Uterus (tissue), 2 donors: ENCODE data around the gene CRIP1.

Experiments used
- POLR2A ChIP-seq, 2 donors: fragments of 450-650 bp; IDR thresholded peaks; one replicate each; pipeline ENCODE4 v1.6.1; 2016; ENCODE audit warnings: antibody characterized with exemption in 2 of 2, mild to moderate bottlenecking in 1 of 2, moderate library complexity in 1 of 2
- TF ChIP-seq, protein P1 (sequence below), 4 experiments: fragments of 200-600 bp in 2 of 4; fragments of 450-650 bp in 2 of 4; sonication (generic) in 2 of 4; IDR thresholded peaks; one replicate each; pipeline ENCODE4 v1.5.1; 2016 to 2019; ENCODE audit warnings: antibody characterized with exemption in 4 of 4, mild to moderate bottlenecking in 2 of 4, moderate library complexity in 1 of 4

DNA sequence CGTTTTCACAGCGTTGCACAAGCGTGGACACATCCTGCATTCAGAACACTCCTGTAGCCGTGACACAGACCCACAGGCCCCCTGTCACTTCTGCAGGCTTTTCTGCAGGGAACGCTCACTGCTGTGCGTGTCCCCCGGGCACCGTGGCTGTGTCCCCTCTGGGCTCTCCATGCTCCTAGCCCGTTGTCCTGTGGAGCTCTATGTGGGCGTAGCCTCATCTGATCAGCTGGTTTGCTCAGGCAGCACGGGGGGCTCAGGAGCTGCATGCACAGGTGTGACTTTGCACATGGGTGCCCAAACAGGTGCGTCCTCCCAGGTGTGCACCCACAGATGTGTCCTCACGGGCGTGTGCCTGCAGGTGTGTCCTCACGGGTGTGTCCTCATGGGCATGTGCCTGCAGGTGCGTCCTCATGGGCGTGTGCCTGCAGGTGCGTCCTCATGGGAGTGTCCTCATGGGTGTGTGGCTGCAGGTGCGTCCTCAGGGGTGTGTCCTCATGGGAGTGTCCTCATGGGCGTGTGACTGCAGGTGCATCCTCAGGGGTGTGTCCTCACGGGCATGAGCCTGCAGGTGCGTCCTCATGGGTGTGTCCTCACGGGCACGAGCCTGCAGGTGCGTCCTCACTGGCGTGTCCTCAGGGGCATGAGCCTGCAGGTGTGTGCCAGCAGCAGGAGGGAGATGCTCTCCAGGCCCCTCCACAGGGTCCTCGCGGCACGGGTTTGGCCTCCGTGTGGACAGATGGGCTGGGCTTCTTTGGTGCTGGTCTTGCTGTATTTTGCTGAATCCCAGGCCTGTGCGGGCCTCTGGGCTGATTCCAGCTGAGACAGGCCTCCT is 49.6 kb upstream of the CRIP1 start:
- TF ChIP-seq, protein P1, sequence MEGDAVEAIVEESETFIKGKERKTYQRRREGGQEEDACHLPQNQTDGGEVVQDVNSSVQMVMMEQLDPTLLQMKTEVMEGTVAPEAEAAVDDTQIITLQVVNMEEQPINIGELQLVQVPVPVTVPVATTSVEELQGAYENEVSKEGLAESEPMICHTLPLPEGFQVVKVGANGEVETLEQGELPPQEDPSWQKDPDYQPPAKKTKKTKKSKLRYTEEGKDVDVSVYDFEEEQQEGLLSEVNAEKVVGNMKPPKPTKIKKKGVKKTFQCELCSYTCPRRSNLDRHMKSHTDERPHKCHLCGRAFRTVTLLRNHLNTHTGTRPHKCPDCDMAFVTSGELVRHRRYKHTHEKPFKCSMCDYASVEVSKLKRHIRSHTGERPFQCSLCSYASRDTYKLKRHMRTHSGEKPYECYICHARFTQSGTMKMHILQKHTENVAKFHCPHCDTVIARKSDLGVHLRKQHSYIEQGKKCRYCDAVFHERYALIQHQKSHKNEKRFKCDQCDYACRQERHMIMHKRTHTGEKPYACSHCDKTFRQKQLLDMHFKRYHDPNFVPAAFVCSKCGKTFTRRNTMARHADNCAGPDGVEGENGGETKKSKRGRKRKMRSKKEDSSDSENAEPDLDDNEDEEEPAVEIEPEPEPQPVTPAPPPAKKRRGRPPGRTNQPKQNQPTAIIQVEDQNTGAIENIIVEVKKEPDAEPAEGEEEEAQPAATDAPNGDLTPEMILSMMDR (IDR thresholded peaks at IDR 0.05): no peak
- TF ChIP-seq POLR2A (IDR thresholded peaks at IDR 0.05): no peak
